Fibroblast of skin of scalp (primary cell): Measurements from ENCODE around the gene DPM1.
A peak's percentile ranks its signal among the peaks of the same experiment; 100 is the strongest.
"Not testable (repeated sequence)": the region's sequence is repeated elsewhere in the genome, so short reads cannot be mapped to it uniquely, and the experiment has no call there.

Experiments used
- DNase-seq: peaks from one replicate; pipeline ENCODE4 v3.0.0-alpha.2; 2013

Gene DPM1

GRCh38 chr20:50980071-50980681, 21.8 kb upstream of the DPM1 start:
- DNase-seq = peak; percentile 99

GRCh38 chr20:50978533-50978932, 20.2 kb upstream of the DPM1 start:
- DNase-seq = not testable (repeated sequence)

DNA sequence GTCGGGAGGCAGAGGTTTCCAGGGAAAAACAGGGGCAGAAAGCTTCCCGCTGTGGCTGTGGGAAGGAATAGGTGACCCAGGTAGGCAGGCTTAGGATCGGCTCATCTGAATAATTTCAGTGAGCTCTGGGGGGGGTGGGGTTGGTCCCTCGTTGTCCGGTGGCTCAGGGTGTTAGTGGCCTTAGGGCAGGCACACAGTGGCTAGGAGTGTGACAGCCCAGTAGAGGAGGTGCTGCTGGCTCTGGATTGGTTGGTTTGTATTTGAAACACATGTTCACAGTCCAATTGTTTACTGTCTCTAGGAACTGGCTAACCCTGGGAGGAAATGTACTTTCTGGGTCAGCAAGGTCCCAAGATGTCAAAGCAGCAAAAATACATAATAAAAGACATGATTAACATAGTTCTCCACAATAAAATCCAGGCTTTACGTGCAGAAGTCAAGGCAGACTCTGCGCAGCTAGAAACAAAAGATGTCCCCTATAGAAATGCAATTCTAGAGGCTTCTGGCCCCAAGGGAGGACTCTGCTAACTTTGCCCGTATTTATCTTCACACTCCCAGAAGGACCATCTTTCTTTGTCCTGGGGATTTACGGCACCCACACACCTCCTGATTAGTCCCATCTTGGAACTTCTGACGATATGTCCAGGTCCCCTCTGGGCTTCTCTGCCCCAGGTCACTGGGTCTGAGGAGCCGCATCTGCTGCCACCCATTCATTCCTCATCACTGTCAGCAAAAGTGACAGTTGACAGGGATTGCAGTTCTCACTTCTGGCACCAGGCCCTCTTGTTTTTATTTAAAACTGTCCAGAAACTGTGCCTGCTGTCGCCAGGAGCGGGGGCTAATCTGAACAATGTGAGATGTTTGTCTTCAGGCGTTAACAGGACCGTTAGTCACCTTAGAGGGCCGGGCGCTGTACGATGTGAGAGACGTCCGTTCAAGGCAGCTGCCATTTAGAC, 19.0 kb upstream of the DPM1 start:
- no peak for DNase-seq

DNA sequence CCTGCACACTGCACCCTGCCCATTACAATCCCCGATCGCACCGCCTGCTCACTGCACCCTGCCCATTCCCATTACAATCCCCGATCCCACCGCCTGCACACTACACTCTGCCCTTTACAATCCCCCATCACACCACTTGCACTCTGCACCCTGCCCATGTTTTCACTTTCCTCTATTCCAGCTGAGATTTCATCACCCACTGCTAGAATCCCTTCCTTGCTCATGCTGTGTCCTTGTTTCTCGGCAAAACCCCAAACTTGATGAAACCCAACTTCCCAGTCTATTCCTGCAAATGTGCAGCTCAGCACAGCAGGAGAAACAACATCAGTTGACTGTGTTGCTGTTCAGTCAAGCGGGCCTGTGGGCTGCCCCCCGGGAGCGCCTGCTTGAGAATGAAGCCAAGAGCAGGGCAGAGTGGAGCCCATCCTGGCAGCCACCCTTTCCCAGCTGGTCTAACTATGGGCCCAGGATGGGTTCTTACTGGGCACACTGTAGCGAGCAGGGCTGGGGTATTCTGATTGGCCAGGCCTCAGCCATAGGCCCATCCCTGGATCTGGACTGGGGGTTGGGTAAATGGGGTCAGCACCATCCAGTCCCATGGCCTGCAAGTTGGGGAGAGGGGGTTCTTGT, 17.5 kb upstream of the DPM1 start:
- DNase-seq = no peak

DNA sequence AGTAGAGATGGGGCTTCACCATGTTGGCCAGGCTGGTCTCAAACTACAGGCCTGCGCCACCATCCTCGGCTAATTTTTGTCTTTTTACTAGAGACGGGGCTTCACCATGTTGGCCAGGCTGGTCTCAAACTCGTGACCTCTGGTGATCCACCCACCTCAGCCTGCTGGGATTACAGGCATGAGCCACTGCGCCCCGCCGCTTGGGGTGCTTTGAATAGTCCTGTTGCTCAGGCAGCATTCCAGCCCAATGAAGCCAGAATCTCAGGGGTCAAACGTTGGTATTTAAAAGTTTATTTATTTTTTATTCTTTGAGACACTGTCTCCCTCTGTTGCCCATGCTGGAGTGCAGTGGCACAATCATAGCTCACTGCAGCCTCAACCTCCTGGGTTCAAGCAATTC, 11.6 kb upstream of the DPM1 start:
- DNase-seq = no peak

DNA sequence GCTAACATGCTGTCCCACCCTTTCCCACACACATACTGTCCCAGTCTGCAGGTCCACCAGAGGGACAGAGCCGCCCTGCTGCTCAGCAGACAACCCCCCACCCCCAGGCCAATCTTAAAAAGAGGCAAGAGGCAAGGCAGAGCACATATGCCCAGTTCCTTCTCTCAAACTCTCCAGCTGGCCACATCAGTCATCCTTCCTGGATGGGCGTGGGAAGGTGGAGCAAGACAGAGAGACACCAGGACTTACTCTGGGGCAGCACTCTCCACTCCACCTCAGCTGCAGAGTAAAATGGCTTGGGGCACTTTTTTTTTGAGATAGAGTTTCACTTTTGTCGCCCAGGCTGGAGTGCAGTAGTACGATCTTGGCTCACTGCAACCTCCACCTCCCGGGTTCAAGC, 11.1 kb upstream of the DPM1 start:
- no peak for DNase-seq

GRCh38 chr20:50968289-50968688, 10.0 kb upstream of the DPM1 start:
- no peak for DNase-seq

- DNase-seq = no peak
Measured at GRCh38 chr20:50967586-50967985, 9.3 kb upstream of the DPM1 start.

- DNase-seq = no peak
Measured at GRCh38 chr20:50959543-50960126, 1.3 kb upstream of the DPM1 start.

GRCh38 chr20:50958615-50959542, 547 bp upstream of the DPM1 start, which contains the start of gene MOCS3:
Gene MOCS3, plus strand, starts transcription at chr20:50958818. Its CDS starts 25 bp downstream, at chr20:50958843.
- DNase-seq = peak; percentile 93

GRCh38 chr20:50957276-50957675, 1.1 kb downstream of the DPM1 start:
- no peak for DNase-seq

- no peak for DNase-seq
Measured at GRCh38 chr20:50953821-50954220, 4.5 kb downstream of the DPM1 start.

GRCh38 chr20:50953196-50953595, 5.1 kb downstream of the DPM1 start:
- no peak for DNase-seq

- no peak for DNase-seq
Measured at GRCh38 chr20:50948132-50948785, 10.1 kb downstream of the DPM1 start.

DNA sequence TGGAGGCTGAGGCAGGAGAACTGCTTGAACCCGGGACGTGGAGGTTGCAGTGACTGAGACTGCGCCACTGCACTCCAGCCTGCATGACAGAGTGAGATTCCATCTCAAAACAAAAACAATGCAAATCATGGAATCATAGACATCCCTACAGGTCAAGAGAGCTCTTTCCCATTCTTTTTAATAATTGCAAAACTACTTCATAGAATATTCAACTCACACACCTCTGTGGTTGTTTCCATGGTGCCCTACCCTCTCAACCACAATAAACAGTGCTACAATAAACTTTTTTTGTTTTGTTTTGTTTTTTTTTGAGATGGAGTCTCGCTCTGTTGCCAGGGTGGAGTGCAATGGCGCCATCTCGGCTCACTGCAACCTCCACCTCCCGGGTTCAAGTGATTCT, 15.3 kb downstream of the DPM1 start:
- DNase-seq = no peak

- DNase-seq = no peak
Measured at GRCh38 chr20:50933589-50933988, 24.7 kb downstream of the DPM1 start.

DNA sequence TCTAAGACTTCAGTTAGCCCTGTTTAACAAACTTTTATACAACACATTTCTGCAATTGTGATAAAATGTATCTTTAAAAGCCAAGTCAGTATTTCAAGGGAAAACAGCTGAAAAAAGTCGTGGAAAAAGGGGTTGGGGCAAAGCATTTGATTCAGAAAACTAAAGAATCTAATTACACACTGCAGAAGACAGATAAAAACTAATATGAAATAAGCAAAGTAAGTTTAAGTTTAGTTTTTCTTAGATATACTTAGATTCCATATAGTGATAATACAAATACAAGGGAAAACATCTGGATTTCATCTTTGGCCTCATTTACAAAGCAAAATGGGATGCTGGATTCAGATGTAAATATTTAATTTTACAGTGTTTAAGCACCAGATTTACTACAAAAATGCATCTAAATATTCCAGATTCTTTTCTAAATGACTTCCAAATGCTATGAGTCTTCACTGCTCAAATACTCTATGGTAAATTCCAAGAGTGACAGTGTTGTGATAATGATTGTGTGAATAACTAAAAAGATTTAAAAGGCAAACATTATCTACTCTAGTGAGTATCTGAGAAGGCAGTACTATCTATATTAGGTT, 25.5 kb downstream of the DPM1 start:
- peak; percentile 65 for DNase-seq

DNA sequence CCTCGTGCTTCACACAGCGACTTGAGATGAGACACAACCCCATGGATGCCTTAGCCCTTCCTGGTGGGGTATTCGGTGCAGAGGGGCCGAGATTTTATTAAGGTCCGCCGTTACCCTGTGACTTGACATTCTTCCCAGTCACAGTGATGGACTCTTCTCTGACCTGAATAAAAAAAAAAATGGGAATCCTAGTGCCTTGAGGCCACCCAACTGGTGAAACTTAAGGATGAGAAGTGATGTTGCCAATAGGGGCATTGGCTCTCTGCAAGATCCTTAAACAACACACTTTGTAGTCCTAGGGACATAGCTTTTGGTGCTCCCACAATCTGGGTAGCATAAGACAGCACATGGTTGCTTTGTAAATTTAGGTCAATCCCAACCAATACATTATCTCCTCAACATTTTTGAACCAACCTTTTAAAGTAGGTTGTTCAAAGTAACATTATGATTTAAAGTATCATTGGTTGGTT, 26.3 kb downstream of the DPM1 start:
- no peak for DNase-seq

GRCh38 chr20:50931306-50932015, 26.9 kb downstream of the DPM1 start, which contains the start of gene ADNP:
Gene ADNP, minus strand, starts transcription at chr20:50931437. Its CDS starts 27,441 bp downstream, at chr20:50903996.
- peak; percentile 93 for DNase-seq

DNA sequence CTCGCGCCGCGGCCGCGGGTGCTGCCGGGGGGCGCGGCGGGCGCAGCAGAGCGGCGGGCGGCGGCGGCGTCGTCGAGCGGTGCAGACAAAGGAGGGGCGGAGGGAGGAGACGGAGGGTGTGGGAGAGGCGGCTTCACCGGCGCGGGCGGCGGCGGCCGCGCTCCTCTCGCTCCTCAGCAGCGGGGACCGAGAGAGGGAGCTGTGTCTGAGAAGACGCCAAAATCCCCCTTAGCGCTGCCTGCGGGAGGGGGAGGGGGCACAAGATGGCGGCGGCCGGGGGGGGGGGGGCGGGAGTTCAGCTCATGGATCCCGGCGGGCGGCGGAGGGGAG, 27.4 kb downstream of the DPM1 start:
- DNase-seq = no peak
